K562 (cell line): Measurements from ENCODE around the gene DEGS2. TPM values are rescaled to one million over a fixed set of nuclear protein-coding genes. Genes with fewer than 3 reads are reported as not detected.

Experiments used
- KAT8 ChIP-seq: fragments of 450-650 bp; IDR thresholded peaks from 2 replicates; pipeline ENCODE4 v1.6.1; 2016; ENCODE audit warnings: low read depth, mild to moderate bottlenecking
- NFXL1 ChIP-seq: fragments of 450-650 bp; formaldehyde crosslinking; IDR thresholded peaks from 2 replicates; pipeline ENCODE4 v1.4.0; 2021; ENCODE audit warnings: mild to moderate bottlenecking
- SIN3A ChIP-seq, 2 experiments: fragments of 150-350 bp in 1 of 2; IDR thresholded peaks; 2 replicates each; pipeline ENCODE4 v1.6.1; 2011 to 2016; ENCODE audit warnings: borderline replicate concordance in 2 of 2, low read depth in 2 of 2, low read length in 2 of 2, mild to moderate bottlenecking in 2 of 2, moderate library complexity in 2 of 2; ENCODE audit not compliant: control insufficient read depth in 1 of 2
- XRCC5 ChIP-seq: fragments of 200-400 bp; formaldehyde crosslinking; IDR thresholded peaks from 2 replicates; pipeline ENCODE4 v1.6.1; 2017; ENCODE audit warnings: low read depth, mild to moderate bottlenecking, low read length
- ZBTB1 ChIP-seq: sonication (generic); formaldehyde crosslinking; IDR thresholded peaks from 2 replicates; pipeline ENCODE4 v1.8.1; 2023; ENCODE audit warnings: missing genetic modification reagents, low read depth, mild to moderate bottlenecking, borderline replicate concordance
- ZNF217 ChIP-seq: sonication (generic); formaldehyde crosslinking; IDR thresholded peaks from 2 replicates; pipeline ENCODE4 v1.8.0; 2022; ENCODE audit warnings: mild to moderate bottlenecking, missing genetic modification reagents
- ZNF780A ChIP-seq: fragments of 250-450 bp; sonication (Bioruptor Pico); IDR thresholded peaks from 2 replicates; pipeline ENCODE4 v1.5.0; 2021; ENCODE audit warnings: mild to moderate bottlenecking
- polyA plus RNA-seq, 8 experiments: library from polyadenylated mRNA; depleted of rRNA in 4 of 8; stranded (reverse) in 5 of 8; unstranded in 3 of 8; fragments of >200 nt; fragmentation: Nextera tagmentation in 2 of 8; fragmentation: Illumina TruSeq in 1 of 8; extraction: Ambion mirVana in 2 of 8; extraction: Trizol in 1 of 8; gene quantifications; 2 replicates each; pipeline versions ENCODE4 v1.2.1 to v1.2.3, GENCODE V29; 2011 to 2014; ENCODE audit warnings: inconsistent platforms in 1 of 8, missing spikeins in 1 of 8
- total RNA-seq, 7 experiments: library from RNA; depleted of rRNA in 6 of 7; stranded (reverse); fragments of >200 nt in 6 of 7; fragmentation: Illumina TruSeq in 2 of 7; extraction: Trizol in 2 of 7; gene quantifications; 2 replicates each; pipeline versions ENCODE4 v1.2.1 to v1.2.3, GENCODE V29; 2011 to 2021; ENCODE audit warnings: low replicate concordance in 1 of 7
- TF ChIP-seq, protein P1 (sequence below): IDR thresholded peaks from 3 replicates; pipeline ENCODE4 v1.6.1; 2011; ENCODE audit warnings: borderline replicate concordance, mild to moderate bottlenecking; ENCODE audit not compliant: insufficient read length, insufficient read depth
- TF ChIP-seq, protein P2 (sequence below): fragments of 150-350 bp; IDR thresholded peaks from 2 replicates; pipeline ENCODE4 v1.6.1; 2014; ENCODE audit warnings: low read depth, mild to moderate bottlenecking, low read length, borderline replicate concordance
- TF ChIP-seq, protein P3 (sequence below), 3 experiments: fragments of 200-800 bp in 1 of 3; fragments of 250-450 bp in 1 of 3; fragments of 450-650 bp in 1 of 3; sonication (Bioruptor Pico) in 1 of 3; sonication (Bioruptor generic) in 1 of 3; formaldehyde crosslinking in 1 of 3; IDR thresholded peaks; 2 replicates each; pipeline versions ENCODE4 v1.6.1 to v1.8.0; 2016 to 2022; ENCODE audit warnings: mild to moderate bottlenecking in 2 of 3, missing genetic modification characterization in 2 of 3, missing compliant biosample characterization in 1 of 3, moderate library complexity in 1 of 3

The DEGS2 gene
- total and polyA plus RNA-seq, 9 of the 15 experiments (the other 6 are each of a cell fraction or from before 2014, with no cell fraction given) = 0.22 to 2.9 (median 0.70) TPM

DNA sequence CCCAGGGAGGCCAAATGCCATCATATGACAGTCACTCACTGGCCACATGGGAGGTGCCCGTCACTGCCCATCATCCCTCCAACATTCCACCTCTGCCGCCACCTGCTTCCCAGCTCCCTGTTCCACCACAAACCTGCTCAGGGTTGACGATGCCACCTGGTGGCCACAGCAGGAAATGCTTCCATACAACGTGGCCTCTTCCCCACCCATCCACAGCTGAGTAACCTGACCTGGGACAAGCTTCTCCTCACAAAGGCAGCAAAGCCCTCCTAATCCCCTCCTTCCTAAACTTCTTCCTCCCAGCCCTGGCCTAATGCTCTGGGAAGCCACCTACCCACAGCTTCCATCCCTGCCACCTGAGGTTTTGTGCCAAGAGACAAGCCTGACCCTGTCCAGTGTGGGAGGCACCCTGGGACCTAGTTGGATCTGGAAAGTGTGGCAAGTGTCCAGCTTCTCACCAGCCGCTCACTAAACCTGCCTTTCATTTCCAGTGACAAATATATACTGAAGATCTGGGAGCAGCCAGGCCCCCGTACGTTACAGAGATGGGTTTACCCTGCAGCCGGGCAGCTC is 4.3 kb downstream of the DEGS2 start (continued):
- TF ChIP-seq, protein P1, sequence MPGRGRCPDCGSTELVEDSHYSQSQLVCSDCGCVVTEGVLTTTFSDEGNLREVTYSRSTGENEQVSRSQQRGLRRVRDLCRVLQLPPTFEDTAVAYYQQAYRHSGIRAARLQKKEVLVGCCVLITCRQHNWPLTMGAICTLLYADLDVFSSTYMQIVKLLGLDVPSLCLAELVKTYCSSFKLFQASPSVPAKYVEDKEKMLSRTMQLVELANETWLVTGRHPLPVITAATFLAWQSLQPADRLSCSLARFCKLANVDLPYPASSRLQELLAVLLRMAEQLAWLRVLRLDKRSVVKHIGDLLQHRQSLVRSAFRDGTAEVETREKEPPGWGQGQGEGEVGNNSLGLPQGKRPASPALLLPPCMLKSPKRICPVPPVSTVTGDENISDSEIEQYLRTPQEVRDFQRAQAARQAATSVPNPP = no peak
- TF ChIP-seq, protein P2, sequence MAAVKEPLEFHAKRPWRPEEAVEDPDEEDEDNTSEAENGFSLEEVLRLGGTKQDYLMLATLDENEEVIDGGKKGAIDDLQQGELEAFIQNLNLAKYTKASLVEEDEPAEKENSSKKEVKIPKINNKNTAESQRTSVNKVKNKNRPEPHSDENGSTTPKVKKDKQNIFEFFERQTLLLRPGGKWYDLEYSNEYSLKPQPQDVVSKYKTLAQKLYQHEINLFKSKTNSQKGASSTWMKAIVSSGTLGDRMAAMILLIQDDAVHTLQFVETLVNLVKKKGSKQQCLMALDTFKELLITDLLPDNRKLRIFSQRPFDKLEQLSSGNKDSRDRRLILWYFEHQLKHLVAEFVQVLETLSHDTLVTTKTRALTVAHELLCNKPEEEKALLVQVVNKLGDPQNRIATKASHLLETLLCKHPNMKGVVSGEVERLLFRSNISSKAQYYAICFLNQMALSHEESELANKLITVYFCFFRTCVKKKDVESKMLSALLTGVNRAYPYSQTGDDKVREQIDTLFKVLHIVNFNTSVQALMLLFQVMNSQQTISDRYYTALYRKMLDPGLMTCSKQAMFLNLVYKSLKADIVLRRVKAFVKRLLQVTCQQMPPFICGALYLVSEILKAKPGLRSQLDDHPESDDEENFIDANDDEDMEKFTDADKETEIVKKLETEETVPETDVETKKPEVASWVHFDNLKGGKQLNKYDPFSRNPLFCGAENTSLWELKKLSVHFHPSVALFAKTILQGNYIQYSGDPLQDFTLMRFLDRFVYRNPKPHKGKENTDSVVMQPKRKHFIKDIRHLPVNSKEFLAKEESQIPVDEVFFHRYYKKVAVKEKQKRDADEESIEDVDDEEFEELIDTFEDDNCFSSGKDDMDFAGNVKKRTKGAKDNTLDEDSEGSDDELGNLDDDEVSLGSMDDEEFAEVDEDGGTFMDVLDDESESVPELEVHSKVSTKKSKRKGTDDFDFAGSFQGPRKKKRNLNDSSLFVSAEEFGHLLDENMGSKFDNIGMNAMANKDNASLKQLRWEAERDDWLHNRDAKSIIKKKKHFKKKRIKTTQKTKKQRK = no peak
- TF ChIP-seq NFXL1 (CRISPR knock-in tag) (no peak), ZBTB1 (CRISPR knock-in tag) (no peak), ZNF780A (no peak), ZNF217 (CRISPR knock-in tag) (no peak), XRCC5 (peak; percentile 78), SIN3A (IDR thresholded peaks at IDR 0.05; ENCODE audit: borderline replicate concordance in 2 of 2, control insufficient read depth in 1 of 2, low read depth in 2 of 2, low read length in 2 of 2) (no peak), KAT8 (no peak)
- TF ChIP-seq, protein P3, sequence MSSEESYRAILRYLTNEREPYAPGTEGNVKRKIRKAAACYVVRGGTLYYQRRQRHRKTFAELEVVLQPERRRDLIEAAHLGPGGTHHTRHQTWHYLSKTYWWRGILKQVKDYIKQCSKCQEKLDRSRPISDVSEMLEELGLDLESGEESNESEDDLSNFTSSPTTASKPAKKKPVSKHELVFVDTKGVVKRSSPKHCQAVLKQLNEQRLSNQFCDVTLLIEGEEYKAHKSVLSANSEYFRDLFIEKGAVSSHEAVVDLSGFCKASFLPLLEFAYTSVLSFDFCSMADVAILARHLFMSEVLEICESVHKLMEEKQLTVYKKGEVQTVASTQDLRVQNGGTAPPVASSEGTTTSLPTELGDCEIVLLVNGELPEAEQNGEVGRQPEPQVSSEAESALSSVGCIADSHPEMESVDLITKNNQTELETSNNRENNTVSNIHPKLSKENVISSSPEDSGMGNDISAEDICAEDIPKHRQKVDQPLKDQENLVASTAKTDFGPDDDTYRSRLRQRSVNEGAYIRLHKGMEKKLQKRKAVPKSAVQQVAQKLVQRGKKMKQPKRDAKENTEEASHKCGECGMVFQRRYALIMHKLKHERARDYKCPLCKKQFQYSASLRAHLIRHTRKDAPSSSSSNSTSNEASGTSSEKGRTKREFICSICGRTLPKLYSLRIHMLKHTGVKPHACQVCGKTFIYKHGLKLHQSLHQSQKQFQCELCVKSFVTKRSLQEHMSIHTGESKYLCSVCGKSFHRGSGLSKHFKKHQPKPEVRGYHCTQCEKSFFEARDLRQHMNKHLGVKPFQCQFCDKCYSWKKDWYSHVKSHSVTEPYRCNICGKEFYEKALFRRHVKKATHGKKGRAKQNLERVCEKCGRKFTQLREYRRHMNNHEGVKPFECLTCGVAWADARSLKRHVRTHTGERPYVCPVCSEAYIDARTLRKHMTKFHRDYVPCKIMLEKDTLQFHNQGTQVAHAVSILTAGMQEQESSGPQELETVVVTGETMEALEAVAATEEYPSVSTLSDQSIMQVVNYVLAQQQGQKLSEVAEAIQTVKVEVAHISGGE (CRISPR knock-in tag; IDR thresholded peaks at IDR 0.05) = no peak
- TF ChIP-seq, all 486 proteins: peak for 27
